ENCODE results near the gene AIG1. TPM values are rescaled to one million over a fixed set of nuclear protein-coding genes. Genes with fewer than 3 reads are reported as not detected.

The AIG1 gene
- polyA plus RNA-seq, 1 donor from 2014 or later, result 23.2 TPM

DNA sequence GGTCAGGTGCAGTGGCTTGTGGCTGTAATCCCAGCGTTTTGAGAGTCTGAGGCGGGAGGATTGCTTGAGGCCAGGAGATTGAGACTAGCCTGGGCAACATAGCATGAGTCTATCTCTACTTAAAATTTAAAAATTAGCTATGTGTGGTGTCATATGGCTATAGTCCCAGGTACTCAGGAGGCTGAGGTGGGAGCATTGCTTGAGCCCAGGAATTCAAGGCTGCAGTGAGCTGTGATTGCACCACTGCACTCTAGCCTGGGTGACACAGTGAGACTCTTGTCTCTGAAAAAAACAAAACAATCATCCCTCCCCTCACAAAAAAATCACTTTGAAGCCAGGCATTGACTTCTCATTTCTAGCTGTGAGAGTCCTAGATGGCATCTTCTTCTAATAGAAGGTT, 32.1 kb downstream of the AIG1 start:
- H3K27ac ChIP-seq (ENCODE audit: low read length), result no peak overlapping the region
- no peak for TF ChIP-seq MXI1 (conservative IDR thresholded peaks at IDR 0.05; ENCODE audit: poor library complexity, severe bottlenecking)
- TF ChIP-seq RAD21 (conservative IDR thresholded peaks at IDR 0.05), result no peak
- TF ChIP-seq, protein P1, sequence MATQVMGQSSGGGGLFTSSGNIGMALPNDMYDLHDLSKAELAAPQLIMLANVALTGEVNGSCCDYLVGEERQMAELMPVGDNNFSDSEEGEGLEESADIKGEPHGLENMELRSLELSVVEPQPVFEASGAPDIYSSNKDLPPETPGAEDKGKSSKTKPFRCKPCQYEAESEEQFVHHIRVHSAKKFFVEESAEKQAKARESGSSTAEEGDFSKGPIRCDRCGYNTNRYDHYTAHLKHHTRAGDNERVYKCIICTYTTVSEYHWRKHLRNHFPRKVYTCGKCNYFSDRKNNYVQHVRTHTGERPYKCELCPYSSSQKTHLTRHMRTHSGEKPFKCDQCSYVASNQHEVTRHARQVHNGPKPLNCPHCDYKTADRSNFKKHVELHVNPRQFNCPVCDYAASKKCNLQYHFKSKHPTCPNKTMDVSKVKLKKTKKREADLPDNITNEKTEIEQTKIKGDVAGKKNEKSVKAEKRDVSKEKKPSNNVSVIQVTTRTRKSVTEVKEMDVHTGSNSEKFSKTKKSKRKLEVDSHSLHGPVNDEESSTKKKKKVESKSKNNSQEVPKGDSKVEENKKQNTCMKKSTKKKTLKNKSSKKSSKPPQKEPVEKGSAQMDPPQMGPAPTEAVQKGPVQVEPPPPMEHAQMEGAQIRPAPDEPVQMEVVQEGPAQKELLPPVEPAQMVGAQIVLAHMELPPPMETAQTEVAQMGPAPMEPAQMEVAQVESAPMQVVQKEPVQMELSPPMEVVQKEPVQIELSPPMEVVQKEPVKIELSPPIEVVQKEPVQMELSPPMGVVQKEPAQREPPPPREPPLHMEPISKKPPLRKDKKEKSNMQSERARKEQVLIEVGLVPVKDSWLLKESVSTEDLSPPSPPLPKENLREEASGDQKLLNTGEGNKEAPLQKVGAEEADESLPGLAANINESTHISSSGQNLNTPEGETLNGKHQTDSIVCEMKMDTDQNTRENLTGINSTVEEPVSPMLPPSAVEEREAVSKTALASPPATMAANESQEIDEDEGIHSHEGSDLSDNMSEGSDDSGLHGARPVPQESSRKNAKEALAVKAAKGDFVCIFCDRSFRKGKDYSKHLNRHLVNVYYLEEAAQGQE (IDR thresholded peaks at IDR 0.05; ENCODE audit: borderline replicate concordance), result no peak

DNA sequence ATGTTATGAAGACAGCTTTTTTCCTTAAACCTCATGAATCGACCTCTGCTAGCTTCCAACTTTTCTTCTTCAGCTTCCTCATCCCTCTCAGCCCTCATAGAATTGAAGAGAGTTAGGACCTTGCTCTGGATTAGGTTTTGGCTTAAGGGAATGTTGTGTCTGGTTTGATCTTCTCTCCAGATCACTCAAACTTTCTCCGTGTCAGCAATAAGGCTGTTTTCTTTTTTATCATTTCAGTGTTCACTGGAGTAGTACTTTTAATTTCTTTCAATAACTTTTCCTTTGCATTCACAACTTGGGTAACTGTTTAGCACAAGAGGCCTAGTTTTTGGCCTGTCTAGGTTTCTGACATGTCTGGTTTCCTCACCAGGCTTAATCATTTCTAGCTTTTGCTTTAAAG, 32.6 kb downstream of the AIG1 start:
- H3K79me2 ChIP-seq (replicated peaks; ENCODE audit: insufficient read depth, low read length), result no peaks in the 10 kb centered on the region
- H3K27me3 ChIP-seq (ENCODE audit: insufficient read depth, low read depth, low read length), result no peaks in the 10 kb centered on the region
- no peak for TF ChIP-seq POLR2AphosphoS5 (IDR thresholded peaks at IDR 0.05)
- TF ChIP-seq MXI1 (conservative IDR thresholded peaks at IDR 0.05; ENCODE audit: poor library complexity, severe bottlenecking), result no peak
- no peak for TF ChIP-seq RAD21 (conservative IDR thresholded peaks at IDR 0.05)
- H3K4me3 ChIP-seq (ENCODE audit: low read length), result no peak overlapping the region
- no peaks in the 10 kb centered on the region for H4K20me1 ChIP-seq (ENCODE audit: insufficient read depth)
- no peaks in the 10 kb centered on the region for H3K9me2 ChIP-seq (ENCODE audit: insufficient read depth, low read length)
- no peak overlapping the region for H3K9ac ChIP-seq (ENCODE audit: low read length)
- H3F3A ChIP-seq (ENCODE audit: insufficient read depth, low read length, poor library complexity, severe bottlenecking), result no peaks in the 10 kb centered on the region
- no peak overlapping the region for H2AFZ ChIP-seq (ENCODE audit: low read depth, low read length)
- no peaks in the 10 kb centered on the region for H3K9me3 ChIP-seq (ENCODE audit: low read length)
- H3K27ac ChIP-seq (ENCODE audit: low read length), result no peak overlapping the region
- H3K4me2 ChIP-seq (ENCODE audit: low read length), result no peak overlapping the region
- no peaks in the 10 kb centered on the region for H3K36me3 ChIP-seq (ENCODE audit: insufficient read depth, low read length)

More for the DNA sequence above, 32.1 kb downstream of the AIG1 start:
- H3K4me3 ChIP-seq (ENCODE audit: low read length), result no peak overlapping the region
- H2AFZ ChIP-seq (ENCODE audit: low read depth, low read length), result no peak overlapping the region
- no peak overlapping the region for H3K4me2 ChIP-seq (ENCODE audit: low read length)
- H3F3A ChIP-seq (ENCODE audit: insufficient read depth, low read length, poor library complexity, severe bottlenecking), result no peaks in the 10 kb centered on the region
- no peaks in the 10 kb centered on the region for H3K9me2 ChIP-seq (ENCODE audit: insufficient read depth, low read length)
- no peaks in the 10 kb centered on the region for H3K79me2 ChIP-seq (replicated peaks; ENCODE audit: insufficient read depth, low read length)
- H3K36me3 ChIP-seq (ENCODE audit: insufficient read depth, low read length), result no peaks in the 10 kb centered on the region
- H3K27me3 ChIP-seq (ENCODE audit: insufficient read depth, low read depth, low read length), result no peaks in the 10 kb centered on the region
- H4K20me1 ChIP-seq (ENCODE audit: insufficient read depth), result no peaks in the 10 kb centered on the region
- H3K9ac ChIP-seq (ENCODE audit: low read length), result no peak overlapping the region
- H3K9me3 ChIP-seq (ENCODE audit: low read length), result no peaks in the 10 kb centered on the region

- no peak overlapping the region for H3K4me3 ChIP-seq (ENCODE audit: low read length)
- H3K27ac ChIP-seq (ENCODE audit: low read length), result no peak overlapping the region
- TF ChIP-seq EZH2 (IDR thresholded peaks at IDR 0.05; ENCODE audit: borderline replicate concordance, insufficient read depth, low read length, poor library complexity, severe bottlenecking), result no peak
- TF ChIP-seq SMC3 (conservative IDR thresholded peaks at IDR 0.05; ENCODE audit: poor library complexity), result no peak
- TF ChIP-seq RAD21 (conservative IDR thresholded peaks at IDR 0.05), result no peak
- TF ChIP-seq MXI1 (conservative IDR thresholded peaks at IDR 0.05; ENCODE audit: poor library complexity, severe bottlenecking), result no peak
- TF ChIP-seq, protein P2, sequence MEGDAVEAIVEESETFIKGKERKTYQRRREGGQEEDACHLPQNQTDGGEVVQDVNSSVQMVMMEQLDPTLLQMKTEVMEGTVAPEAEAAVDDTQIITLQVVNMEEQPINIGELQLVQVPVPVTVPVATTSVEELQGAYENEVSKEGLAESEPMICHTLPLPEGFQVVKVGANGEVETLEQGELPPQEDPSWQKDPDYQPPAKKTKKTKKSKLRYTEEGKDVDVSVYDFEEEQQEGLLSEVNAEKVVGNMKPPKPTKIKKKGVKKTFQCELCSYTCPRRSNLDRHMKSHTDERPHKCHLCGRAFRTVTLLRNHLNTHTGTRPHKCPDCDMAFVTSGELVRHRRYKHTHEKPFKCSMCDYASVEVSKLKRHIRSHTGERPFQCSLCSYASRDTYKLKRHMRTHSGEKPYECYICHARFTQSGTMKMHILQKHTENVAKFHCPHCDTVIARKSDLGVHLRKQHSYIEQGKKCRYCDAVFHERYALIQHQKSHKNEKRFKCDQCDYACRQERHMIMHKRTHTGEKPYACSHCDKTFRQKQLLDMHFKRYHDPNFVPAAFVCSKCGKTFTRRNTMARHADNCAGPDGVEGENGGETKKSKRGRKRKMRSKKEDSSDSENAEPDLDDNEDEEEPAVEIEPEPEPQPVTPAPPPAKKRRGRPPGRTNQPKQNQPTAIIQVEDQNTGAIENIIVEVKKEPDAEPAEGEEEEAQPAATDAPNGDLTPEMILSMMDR (IDR thresholded peaks at IDR 0.05; ENCODE audit: poor library complexity, severe bottlenecking), result no peak
- TF ChIP-seq POLR2AphosphoS5 (IDR thresholded peaks at IDR 0.05), result no peak
- no peaks in the 10 kb centered on the region for H3K9me2 ChIP-seq (ENCODE audit: insufficient read depth, low read length)
- no peak overlapping the region for H3K4me2 ChIP-seq (ENCODE audit: low read length)
- H3K9ac ChIP-seq (ENCODE audit: low read length), result no peak overlapping the region
- H3F3A ChIP-seq (ENCODE audit: insufficient read depth, low read length, poor library complexity, severe bottlenecking), result no peaks in the 10 kb centered on the region
- no peaks in the 10 kb centered on the region for H4K20me1 ChIP-seq (ENCODE audit: insufficient read depth)
- no peaks in the 10 kb centered on the region for H3K27me3 ChIP-seq (ENCODE audit: insufficient read depth, low read depth, low read length)
- no peaks in the 10 kb centered on the region for H3K9me3 ChIP-seq (ENCODE audit: low read length)
- no peaks in the 10 kb centered on the region for H3K36me3 ChIP-seq (ENCODE audit: insufficient read depth, low read length)
- H3K79me2 ChIP-seq (replicated peaks; ENCODE audit: insufficient read depth, low read length), result no peaks in the 10 kb centered on the region
- no peak overlapping the region for H2AFZ ChIP-seq (ENCODE audit: low read depth, low read length)
These were observed 35.7 kb downstream of the AIG1 start for GRCh38 chr6:143096403-143096802.
